SU-DHL-6 (cell line): ENCODE data around the gene PACC1.

Experiments used
- H2AFZ ChIP-seq: fragments of 200-600 bp; sonication (generic); 2 replicates; pipeline ENCODE4 v1.6.1; 2014; ENCODE audit warnings: low read depth, mild to moderate bottlenecking, moderate library complexity, mixed read lengths, antibody characterized with exemption, low read length; ENCODE audit not compliant: severe bottlenecking
- H3F3A ChIP-seq: fragments of 200-600 bp; shearing (Covaris generic); 2 replicates; pipeline ENCODE4 v1.6.0; 2016; ENCODE audit warnings: antibody characterized with exemption, mild to moderate bottlenecking; ENCODE audit not compliant: insufficient read depth
- H3K27ac ChIP-seq: fragments of 200-600 bp; sonication (generic); 2 replicates; pipeline ENCODE4 v1.5.1; 2016; ENCODE audit warnings: low read depth, mild to moderate bottlenecking, low read length, moderate library complexity, mixed read lengths
- H3K27me3 ChIP-seq: fragments of 200-600 bp; sonication (generic), shearing (Covaris generic); 2 replicates; pipeline ENCODE4 v1.6.0; 2014; ENCODE audit warnings: mild to moderate bottlenecking, low read length
- H3K36me3 ChIP-seq: fragments of 200-600 bp; sonication (generic); 2 replicates; pipeline ENCODE4 v1.6.1; 2014; ENCODE audit warnings: mild to moderate bottlenecking, low read length, mixed read lengths
- H3K4me2 ChIP-seq: fragments of 300-600, 200-600 bp; shearing (Covaris generic), sonication (generic); 2 replicates; pipeline ENCODE4 v1.6.0; 2014; ENCODE audit warnings: low read length, low read depth, mild to moderate bottlenecking; ENCODE audit not compliant: poor library complexity, severe bottlenecking
- H3K4me3 ChIP-seq: fragments of 200-600 bp; sonication (generic); 2 replicates; pipeline ENCODE4 v1.5.1; 2014; ENCODE audit warnings: antibody characterized with exemption, low read length, mild to moderate bottlenecking, mixed read lengths; ENCODE audit not compliant: insufficient read depth, poor library complexity, severe bottlenecking
- H3K79me2 ChIP-seq: fragments of 200-600 bp; sonication (generic); 2 replicates; pipeline ENCODE4 v1.6.1; 2014; ENCODE audit warnings: mild to moderate bottlenecking, low read length, moderate library complexity; ENCODE audit not compliant: insufficient read depth
- H3K9ac ChIP-seq: fragments of 200-600 bp; sonication (generic); 2 replicates; pipeline ENCODE4 v1.7.0; 2014; ENCODE audit warnings: mild to moderate bottlenecking, low read length
- H3K9me2 ChIP-seq: fragments of 200-600 bp; sonication (generic); replicated peaks from 2 replicates; pipeline ENCODE4 v1.6.1; 2014; ENCODE audit warnings: low read length; ENCODE audit not compliant: insufficient read depth
- H3K9me3 ChIP-seq: fragments of 200-600 bp; sonication (generic); 2 replicates; pipeline ENCODE4 v1.6.1; 2014; ENCODE audit warnings: low read length, mixed read lengths; ENCODE audit not compliant: insufficient read depth
- H4K20me1 ChIP-seq: fragments of 200-600 bp; sonication (generic); 2 replicates; pipeline ENCODE4 v1.6.1; 2014; ENCODE audit warnings: low read depth, mild to moderate bottlenecking, antibody characterized with exemption, low read length, moderate library complexity, mixed read lengths
- CTCF ChIP-seq: fragments of 200-600 bp; sonication (generic); IDR thresholded peaks from one replicate; pipeline ENCODE4 v1.5.1; 2017; ENCODE audit warnings: antibody characterized with exemption, mild to moderate bottlenecking, low read length, moderate library complexity; ENCODE audit not compliant: insufficient read depth, poor library complexity, severe bottlenecking
- EZH2phosphoT487 ChIP-seq: fragments of 200-600 bp; sonication (generic), shearing (Covaris generic); conservative IDR thresholded peaks from 2 replicates; pipeline ENCODE4 v1.6.1; 2018; ENCODE audit warnings: mild to moderate bottlenecking, antibody characterized with exemption, low read length, moderate library complexity, mixed read lengths

PACC1 gene

DNA sequence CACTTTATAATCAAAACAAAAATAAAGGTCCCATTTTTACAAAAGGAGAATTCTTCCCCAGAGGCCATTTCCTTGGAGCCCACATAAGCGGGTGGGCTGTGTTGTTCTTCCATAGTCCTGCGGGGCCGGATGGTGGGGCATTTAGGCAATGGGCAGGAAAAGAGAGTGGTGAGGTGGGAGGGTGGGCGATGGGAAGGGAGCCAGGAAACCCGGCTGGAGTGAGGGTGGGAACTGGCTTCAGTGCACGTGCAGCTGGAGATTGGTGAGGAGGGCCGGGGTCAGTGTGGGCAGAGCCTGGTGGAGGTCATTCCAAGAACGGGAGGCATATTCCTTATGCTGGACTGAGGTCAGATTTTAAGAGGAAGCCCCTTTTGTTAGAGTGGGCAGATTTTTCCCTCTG lies 31.6 kb upstream of the PACC1 start:
- H3K36me3 ChIP-seq: no peaks in the 10 kb centered on the region
- H3K27me3 ChIP-seq: no peaks in the 10 kb centered on the region
- H3K27ac ChIP-seq: no peak overlapping the region

DNA sequence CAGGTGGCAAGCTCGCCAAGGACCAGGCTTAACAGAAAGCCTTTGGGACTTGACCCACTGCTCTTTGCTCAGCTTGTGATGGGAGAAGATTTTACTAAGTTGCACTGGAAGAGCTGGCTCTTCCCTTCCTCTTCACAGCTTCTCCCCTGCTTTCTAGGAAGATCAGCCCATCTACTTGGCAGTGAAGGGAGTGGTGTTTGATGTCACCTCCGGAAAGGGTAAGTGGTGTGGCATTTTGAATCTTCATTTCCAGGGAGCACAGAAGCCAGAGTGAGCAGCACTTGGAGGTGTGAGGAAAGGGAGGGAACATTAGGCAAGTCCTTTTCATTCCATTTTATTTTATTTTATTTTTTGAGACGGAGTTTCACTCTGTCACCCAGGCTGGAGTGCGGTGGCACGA lies 27.7 kb upstream of the PACC1 start:
- H3K9me3 ChIP-seq: no peaks in the 10 kb centered on the region
- no peaks in the 10 kb centered on the region for H3K9me2 ChIP-seq
- H3K27me3 ChIP-seq: no peaks in the 10 kb centered on the region
- no peak overlapping the region for H3K27ac ChIP-seq
- H3K36me3 ChIP-seq: no peaks in the 10 kb centered on the region
- no peak overlapping the region for H3K9ac ChIP-seq
- H3K79me2 ChIP-seq: no peaks in the 10 kb centered on the region
- H4K20me1 ChIP-seq: no peaks in the 10 kb centered on the region
- TF ChIP-seq CTCF (no peak), EZH2phosphoT487 (no peak)
- no peak overlapping the region for H3K4me3 ChIP-seq
- no peaks in the 10 kb centered on the region for H3F3A ChIP-seq
- H2AFZ ChIP-seq: no peak overlapping the region
- no peak overlapping the region for H3K4me2 ChIP-seq

More for the DNA sequence above, 31.6 kb upstream of the PACC1 start:
- Histone ChIP-seq H3F3A (no peaks in the 10 kb centered on the region), H3K79me2 (no peaks in the 10 kb centered on the region), H2AFZ (no peak overlapping the region), H3K4me2 (no peak overlapping the region), H3K4me3 (no peak overlapping the region), H3K9me2 (no peaks in the 10 kb centered on the region), H3K9me3 (no peaks in the 10 kb centered on the region), H3K9ac (no peak overlapping the region), H4K20me1 (no peaks in the 10 kb centered on the region)
- no peak for TF ChIP-seq CTCF
- TF ChIP-seq EZH2phosphoT487: no peak

- H3K4me3 ChIP-seq: no peak overlapping the region
- H3K9ac ChIP-seq: no peak overlapping the region
- H3K27ac ChIP-seq: no peak overlapping the region
- H4K20me1 ChIP-seq: no peaks in the 10 kb centered on the region
- H3K4me2 ChIP-seq: no peak overlapping the region
- no peaks in the 10 kb centered on the region for H3K79me2 ChIP-seq
- no peak overlapping the region for H2AFZ ChIP-seq
- H3K9me3 ChIP-seq: no peaks in the 10 kb centered on the region
- TF ChIP-seq EZH2phosphoT487 (no peak), CTCF (no peak)
- no peaks in the 10 kb centered on the region for H3F3A ChIP-seq
- no peaks in the 10 kb centered on the region for H3K36me3 ChIP-seq
- no peaks in the 10 kb centered on the region for H3K27me3 ChIP-seq
- H3K9me2 ChIP-seq: no peaks in the 10 kb centered on the region
These were observed 25.7 kb upstream of the PACC1 start for GRCh38 chr1:212440419-212440818.
